NCI-H2029 treated with DMSO at 0.1 percent for 48 hours (cell line): ENCODE results near the gene XYLT1.
"Not testable (repeated sequence)": the region's sequence is repeated elsewhere in the genome, so short reads cannot be mapped to it uniquely, and the experiment has no call there.

Experiments used
- DNase-seq: peaks from one replicate; lab custom pipeline; 2025; lab: John Stamatoyannopoulos, UW

The XYLT1 gene

DNA sequence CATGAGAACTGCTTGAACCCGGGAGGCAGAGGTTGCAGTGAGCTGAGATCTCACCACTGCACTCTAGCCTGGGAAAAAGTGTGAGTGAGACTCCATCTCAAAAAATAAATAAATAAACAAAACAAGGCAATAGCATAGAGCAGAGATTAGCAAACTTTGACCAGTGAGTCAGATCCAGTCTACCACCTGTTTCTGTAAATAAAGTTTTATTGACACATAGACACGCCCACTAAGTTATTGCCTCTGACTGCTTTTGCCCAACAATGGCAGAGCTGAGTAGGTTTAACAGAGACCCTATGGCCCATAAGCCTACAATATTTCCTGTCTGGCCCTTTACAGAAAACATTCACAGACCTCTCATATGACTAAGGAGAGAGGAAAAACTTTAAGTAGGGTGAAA is 44.3 kb downstream of the XYLT1 start:
- no peak for DNase-seq

DNA sequence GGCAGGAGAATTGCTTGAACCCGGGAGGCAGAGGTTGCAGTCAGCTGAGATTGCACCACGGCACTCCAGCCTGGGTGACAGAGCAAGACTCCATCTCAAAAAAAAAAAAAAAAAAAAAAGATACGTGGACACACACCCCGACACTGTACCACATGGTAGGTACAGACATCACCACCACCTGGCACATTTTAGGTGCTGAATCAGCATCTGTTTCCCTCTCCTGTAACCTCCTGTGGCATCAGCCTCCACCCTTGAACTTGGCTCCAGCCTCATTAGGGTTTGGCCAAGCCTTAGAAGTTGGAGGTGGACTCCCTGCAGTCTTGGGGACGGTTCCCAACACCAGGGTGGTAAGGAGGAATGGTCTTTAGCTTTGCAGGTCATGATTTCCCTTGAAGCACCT is 46.0 kb downstream of the XYLT1 start:
- no peak for DNase-seq

DNA sequence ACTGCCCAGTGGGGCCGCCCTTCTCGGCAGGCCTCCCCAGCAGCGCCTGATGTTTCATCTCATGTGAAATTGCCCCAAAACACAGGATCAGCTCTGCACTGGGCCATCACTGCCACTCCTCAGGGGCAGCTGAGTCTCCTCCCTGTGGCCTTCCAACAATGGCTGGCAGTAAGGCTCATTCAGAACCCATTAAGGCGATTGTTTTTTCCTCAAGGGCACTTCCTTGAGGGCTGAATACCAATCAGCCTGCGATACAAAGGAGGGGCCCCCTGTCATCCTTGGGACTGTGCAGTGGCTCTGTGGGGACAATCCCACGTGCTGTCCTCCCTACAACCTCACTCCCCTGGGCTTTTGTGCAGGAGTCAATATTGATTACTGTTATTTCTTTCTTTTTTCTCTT is 47.5 kb downstream of the XYLT1 start:
- DNase-seq: no peak

DNA sequence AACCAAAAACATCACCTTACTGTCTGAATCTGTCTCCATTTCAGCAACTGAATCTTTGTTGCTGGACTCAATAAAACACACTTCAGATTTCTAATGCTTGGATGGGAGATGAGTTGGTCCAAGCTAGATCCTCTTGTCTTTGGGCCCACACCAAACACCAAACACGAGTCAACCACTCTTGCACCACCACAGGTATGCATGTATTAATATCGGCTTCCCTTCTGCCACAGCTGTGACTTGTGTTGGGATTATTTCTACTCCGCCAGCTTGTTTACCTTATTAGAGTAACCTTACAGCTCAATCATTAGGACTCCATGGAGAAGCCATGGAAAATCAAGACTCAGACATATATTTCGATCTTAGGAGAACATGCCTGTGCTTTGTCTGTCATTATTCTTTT is 49.9 kb downstream of the XYLT1 start:
- no peak for DNase-seq

DNA sequence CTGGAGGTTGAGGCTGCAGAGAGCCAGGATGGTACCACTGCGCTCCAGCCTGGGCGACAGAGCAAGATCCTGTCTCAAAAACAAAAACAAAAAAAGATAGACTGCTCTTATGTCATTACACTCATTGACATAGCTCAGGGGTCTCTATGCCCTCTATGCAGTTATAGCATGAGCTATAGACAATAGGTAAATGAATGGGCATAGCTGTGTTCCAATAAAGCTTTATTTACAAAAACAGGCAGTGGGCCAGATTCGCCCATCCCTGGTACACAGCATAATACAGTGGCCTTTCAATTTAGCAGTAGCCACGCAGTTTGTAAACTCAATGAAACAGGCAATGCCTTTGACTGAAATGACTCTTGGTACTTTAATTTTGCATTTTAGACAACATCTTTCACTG is 51.5 kb downstream of the XYLT1 start:
- DNase-seq: no peak

DNA sequence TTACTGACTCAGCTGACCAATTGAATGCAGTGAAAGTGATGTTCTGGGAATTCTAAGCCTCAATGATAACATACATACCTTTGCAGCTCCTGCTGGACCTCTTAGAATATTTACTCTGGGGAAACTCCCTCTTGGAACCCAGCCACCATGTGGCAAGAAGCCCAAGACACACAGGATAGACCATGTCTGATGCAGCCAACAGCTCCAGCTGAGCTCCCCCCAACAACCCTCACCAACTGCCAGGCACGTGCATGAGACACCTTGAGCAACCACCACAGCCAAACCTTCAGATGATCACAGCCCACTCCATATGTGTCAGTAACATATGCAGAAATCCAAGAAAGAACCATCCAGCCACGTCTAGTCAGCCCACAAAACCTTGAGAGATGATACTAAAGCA is 53.0 kb downstream of the XYLT1 start:
- DNase-seq: no peak

DNA sequence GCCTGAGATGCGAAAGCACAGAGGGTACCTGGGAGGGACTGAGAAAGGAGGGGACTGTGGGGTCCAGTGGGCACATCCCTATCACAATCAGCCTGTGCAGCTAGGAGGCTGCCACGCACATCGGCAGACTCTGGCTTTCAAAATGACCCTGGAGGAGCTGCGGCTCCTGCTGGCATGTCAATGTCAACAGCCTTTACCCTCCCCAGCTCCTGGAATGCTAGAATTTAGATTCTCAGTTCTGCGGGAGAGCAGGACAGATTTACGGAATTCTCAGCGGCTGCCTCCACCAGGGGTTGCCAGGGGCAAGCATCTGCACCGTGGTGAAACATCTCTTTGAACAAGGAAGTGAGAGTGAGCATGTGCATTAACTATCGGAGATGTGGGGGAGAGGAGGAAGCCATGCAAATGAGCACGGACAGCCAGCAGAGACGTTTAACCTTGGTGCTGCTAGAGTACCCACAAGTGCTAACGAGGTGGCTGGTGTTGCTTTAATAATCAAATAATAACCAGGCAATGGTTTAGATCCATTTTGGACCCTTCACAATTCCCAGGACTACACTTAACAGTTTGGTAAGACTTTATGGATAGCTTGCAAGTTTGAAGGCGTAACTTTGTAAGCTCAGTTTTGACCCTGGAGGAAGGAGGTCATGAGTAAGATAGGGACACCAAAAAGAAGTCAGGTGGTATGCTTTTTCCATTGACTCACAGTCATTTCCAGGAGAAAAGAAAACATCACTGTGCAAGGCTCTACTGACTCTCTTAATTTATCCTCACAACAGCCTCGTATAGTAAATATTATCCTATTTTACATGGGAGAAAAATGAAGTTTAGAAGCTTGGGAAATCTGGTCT is 54.1 kb downstream of the XYLT1 start:
- DNase-seq: no peak

DNA sequence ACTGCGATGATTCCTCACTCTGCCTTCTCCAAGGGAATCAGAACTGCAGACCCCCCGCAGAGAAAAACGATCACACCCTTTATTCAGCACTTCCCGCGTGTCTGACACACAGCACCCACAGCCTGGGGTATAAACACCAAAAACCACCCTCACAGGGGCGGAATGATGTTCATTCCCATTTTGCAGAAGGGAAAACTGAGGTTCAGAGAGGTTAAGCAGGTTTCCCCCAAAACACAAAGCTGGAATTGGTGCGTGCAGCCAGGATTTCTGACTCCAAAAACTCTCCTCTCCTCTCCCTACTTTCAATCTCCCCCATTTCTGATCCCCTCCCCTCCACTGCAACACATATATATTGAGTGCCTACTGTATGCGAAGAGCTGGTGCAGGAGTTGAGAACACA is 55.8 kb downstream of the XYLT1 start:
- DNase-seq: no peak

DNA sequence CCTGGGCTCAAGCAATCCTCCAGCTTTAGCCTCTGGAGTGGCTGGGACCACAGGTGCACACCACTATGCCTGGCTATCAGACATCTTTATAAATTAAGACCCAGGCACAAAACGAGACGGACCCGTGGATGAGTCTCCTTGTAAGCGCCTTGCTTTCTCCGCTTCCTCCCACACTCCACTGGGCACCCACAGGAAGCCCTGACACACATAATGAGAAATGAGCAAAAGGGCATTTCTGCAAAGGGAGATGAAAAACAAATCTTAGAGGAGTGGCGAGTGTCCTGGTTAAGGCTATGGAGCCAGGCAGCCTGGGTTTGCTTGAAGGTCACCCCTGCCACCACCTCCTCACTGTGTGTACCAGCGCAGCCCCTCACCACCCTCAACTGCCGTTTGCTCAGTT is 56.3 kb downstream of the XYLT1 start:
- DNase-seq: no peak

DNA sequence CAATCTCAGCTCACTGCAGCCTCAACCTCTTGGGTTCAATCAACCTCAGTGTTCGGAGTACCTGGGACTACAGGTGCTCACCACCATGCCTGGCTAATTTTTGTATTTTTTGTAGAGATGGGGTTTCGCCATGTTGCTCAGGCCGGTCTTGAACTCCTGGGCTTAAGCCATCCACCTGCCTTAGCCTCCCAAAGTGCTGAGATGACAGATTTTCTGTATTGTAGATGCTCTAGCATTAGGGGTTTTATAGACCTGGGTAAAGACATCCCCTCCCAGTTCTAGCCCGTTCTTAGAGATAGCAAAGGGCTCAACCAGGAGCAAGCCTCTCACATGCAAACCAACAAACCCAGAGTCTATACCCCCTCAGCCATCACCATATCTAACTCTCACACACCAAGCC is 57.3 kb downstream of the XYLT1 start:
- DNase-seq: no peak

DNA sequence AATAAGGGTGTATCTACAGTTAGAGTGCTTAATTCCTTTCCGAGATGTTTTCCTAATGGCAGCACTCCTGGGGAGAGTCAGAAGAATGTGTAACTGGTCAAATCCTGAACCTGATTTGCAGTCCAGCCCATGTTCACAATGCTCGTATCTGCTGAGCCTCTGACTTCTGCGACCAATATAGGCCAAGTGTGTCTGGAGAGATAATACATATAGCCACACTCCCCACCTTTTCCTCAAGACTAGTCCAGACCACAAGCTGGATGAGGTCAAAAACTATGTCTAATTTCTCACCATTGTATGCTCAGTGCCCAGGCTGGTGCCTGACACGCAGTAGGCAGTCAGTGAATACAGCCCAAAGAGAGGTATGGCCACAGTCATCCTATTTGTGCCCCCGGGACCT is 58.0 kb downstream of the XYLT1 start:
- DNase-seq: no peak

DNA sequence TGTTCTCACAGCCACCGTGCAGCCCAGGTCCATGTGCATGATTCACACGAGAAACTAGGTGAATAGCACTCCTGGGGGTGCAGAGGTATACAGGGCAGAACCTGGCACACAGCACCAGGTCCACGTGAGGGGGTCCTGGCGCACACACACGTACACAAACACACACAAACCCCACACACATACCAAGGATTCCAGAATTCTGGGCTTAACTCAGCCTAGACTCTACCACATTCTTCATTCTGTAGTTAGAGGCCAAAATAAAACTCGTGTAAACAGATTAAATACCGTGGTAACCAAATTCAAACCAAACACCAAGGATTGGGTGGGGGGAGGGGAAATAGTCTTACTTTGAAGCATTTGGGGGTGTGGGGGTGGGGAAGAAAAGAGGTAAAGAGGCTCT is 58.5 kb downstream of the XYLT1 start:
- DNase-seq: no peak

DNA sequence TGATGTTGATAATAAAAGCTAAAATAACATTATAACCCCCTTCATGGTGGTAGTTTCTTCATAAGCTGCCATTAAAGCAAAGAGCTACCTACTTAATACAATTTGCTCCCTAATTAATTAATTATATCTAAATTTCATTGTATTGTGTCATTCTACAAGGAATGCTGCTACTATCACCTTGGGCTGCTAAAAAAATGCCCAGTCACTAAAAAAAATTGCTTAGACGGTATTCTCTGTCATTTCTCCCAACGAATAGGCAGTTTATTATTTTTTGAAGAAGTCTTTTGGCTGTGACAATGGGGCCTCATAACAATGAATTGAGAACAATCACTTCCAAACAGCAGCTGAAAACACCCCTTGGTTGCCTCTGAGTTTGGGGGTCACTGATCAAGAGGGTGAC is 59.5 kb downstream of the XYLT1 start:
- no peak for DNase-seq

DNA sequence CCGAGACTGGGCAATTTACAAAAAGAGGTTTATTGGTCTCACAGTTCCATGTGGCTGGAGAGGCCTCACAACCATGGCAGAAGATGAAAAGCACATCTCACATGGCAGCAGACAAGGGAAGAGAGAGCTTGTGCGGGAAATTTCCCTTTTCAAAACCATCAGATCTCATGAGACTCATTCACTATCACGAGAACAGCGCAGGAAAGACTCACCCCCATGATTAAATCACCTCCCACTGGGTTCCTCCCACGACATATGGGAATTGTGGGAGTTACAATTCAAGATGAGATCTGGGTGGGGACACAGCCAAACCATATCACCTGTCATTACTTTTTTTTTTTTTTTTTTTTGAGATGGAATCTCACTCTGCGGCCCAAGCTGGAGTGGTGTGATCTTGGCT is 60.4 kb downstream of the XYLT1 start:
- DNase-seq: not testable (repeated sequence)

DNA sequence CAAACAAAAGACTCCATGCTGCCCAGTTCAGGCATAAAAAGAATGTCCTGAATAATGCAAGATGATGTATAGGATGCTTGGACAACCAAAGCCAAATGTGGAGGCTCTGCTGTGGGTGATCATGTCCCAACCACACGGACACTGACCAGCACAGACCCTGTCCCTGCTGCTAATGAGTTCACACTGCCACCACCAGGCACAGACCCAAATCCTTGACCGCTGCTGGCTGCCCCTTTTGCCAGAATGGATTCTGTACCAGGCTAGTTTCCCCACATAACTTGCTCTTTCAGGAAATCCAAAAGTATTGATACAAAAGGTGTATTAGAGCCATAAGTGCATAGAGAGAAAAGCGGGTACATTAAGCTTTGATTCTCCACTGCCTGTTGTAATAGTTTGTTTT is 60.9 kb downstream of the XYLT1 start:
- DNase-seq: no peak

DNA sequence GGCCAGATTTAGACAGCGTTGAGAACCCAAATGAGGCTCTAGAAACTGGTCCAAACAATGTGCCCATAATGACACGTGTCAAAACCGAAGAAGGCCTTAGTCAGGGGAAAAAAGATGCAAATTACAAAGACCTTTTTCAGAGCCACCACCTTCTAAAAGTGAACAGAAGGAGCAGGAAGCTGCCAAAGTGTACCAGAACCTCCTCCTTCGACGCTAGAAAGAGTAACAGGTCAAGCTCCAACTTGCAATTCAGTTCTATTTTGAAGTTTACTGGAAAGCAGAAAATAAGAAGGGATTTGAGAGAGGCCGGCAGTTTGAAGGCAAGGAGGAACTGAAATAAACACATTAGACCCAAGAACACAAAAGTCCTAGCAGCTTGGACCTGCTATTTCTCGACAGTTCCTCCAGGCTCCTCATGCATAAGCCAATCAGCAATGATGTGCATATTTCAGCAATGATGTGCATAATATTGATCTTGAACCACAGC is 61.8 kb downstream of the XYLT1 start:
- DNase-seq: no peak

DNA sequence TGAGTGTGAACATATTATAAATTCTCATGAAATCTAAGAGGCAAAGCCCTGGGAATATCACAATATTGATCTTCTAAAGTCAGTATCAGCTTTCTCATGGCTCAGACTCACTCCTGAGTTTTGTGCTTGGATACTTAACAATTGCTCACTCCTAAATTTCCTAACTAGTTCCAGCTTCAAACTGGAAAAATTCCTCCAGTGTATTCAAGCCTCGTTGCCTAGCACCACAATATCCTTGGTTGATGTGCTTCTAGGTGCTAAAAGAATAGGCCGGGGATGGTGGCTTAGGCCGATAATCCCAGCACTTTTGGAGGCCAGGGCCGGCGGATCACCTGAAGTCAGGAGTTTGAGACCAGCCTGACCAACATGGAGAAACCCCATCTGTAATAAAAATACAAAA is 62.5 kb downstream of the XYLT1 start:
- no peak for DNase-seq

DNA sequence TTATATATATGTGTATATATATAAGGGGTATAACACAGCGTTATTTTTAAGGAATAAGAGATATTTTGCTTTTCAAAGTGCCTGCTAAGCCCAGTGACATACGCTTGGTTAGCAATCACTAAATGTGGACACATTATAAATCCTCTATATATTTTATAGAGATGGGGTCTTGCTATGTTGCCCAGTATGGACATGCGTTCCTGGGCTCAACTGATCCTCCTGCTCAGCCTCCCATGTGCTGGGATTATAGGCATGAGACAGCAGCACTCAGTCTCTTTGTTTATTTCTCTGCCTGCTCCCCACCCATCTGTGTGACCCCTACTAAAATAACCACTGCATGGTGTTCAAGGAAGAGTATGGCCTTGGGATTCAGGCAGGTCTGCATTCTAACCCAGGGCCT is 63.4 kb downstream of the XYLT1 start:
- DNase-seq: no peak

DNA sequence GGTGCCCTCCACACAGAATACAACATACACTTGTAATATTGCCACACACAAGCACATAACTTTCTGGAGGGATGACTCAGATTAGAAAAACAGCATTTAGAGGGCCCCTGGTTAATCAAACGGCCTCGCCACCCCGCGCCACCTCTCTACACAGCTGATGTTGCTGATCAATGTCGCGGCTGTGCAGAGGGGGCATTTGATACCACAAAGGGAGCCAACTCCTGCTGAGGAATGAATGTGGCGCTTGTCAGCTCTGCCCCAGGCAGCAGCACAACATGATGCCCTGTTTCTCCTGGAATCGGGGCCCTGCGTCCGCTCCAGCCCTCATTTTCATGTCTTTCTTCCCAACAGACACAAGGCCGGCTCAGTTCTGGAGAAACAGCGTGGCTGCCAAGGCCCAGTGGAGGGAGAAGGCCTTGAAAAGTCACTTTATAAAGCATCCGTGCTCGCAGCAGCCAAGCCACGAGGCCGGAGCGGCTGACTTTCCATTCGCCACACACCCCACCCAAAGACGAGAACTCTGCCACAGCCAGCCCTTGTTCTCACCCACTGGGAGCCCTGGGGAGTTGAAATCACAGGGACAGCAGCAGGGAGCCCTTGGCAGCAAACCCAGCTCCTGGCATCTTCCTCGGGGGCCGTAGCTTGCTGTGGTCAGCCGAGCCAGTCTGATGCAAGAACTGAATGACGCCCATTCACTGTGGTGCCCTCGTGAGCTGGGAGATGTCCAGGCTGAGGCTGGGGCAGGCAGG is 65.6 kb downstream of the XYLT1 start:
- DNase-seq: no peak

DNA sequence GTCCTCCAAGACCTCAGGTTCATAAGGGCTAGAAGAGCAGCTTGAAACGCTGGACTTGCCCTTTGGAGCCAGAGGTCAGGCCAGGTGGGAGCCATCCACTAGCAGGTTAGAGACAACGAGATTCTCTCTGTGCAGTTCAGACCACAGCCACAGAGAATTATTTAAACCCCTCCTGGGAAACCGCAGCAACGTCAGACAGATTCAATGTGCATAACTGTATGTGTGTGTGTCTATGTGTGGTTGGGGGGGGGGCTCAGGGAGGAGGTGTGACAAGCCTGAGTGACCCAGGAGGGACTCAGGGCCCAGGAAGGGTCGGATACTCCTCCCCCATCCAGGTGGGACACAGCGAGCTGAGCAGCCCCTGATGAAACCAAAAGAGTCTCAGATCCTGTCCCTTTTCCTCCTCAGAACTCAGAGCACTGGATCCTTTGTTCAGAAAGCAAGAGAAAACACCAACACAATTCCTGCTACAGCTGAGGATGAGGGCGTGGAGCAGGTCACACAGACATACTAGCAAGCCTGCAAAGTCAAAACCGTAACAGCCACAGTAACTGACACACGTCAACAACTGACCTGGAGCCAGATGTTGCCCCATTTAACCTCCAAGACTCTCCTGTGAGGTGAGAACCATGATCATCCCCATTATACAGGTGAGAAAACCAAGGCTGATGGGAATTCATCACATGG is 66.8 kb downstream of the XYLT1 start:
- no peak for DNase-seq

DNA sequence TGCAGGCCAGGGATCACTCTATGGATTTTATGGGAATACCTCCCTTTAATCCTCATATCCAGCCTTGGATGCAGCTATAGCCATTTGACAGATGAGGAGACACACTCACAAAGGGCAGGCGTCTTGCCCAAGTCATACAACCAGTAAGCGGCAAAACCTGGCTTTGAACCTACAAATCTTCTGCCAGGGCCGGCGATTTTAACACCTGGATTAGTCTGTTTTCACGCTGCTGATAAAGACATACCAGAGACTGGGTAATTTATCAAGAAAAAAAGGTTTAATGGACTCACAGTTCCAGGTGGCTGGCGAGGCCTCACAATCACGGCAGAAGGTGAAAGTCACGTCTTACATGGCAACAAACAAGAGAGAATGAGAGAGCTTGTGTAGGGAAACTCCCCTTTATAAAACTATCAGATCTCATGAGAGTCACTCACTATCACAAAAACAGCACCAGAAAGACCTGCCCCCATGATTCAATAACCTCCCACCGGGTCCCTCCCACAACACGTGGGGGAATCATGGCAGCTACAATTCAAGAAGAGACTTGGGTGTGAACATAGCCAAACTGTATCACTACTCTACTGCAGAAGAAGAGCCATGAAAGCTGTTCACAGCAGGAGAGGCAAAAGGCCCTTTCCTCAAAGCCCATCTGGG is 67.5 kb downstream of the XYLT1 start:
- DNase-seq: no peak

DNA sequence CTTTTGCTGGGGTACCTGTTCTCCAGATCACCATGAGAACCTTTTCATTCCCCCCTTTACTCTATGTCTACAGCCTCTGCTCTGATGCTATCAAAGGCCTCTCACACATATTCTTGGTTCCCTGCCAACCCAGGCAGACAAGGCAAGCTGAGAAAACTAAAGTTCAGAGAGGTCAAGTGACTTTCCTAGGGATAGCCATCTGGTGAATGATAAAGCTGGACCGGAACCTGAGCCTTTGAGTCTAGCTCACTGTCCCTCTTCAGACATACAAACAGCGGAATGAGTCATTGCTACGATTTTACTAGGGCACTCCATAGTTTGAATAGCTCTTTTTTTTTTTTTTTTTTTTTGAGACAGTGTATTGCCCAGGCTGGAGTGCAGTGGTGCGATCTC is 73.3 kb downstream of the XYLT1 start:
- peak; percentile 96 for DNase-seq
